Measurements from ENCODE around the gene PCDHA10. TPM values are rescaled to one million over a fixed set of nuclear protein-coding genes. Genes with fewer than 3 reads are reported as not detected.

PCDHA10 gene
- total RNA-seq, 3 donors from 2014 or later (not counting 1 experiment from before 2014, with no cell fraction given): not detected

- peaks cover 6% of the 10 kb centered on the region in 2 donors for H3K27me3 Mint-ChIP-seq (ENCODE audit: low read depth in 2 of 2)
- no peaks in the 10 kb centered on the region for H3K36me3 Mint-ChIP-seq
- DNase-seq: no peak
- H3K4me1 ChIP-seq (ENCODE audit: control insufficient read depth, insufficient read depth, low read length): no peaks in the 10 kb centered on the region
- no peaks in the 10 kb centered on the region for H3K4me1 Mint-ChIP-seq
- H3K4me3 ChIP-seq (ENCODE audit: low read length): no peak within 1 kb of the TSS
- TF ChIP-seq CTCF (IDR thresholded peaks at IDR 0.05): no peak
- no peak within 1 kb of the TSS for H3K4me3 Mint-ChIP-seq
- intact Hi-C loops (cut with micrococcal nuclease): no loop called here
- no peak within 1 kb of the TSS for H3K27ac Mint-ChIP-seq
- peaks cover 5% of the 10 kb centered on the region for H3K27me3 ChIP-seq (ENCODE audit: control insufficient read depth, insufficient read depth, low read length)
- WGBS (ENCODE audit: insufficient coverage): 15% methylated on average over 29 of the region's 35 CpGs
- H3K9me3 ChIP-seq (ENCODE audit: control insufficient read depth, insufficient read depth, low read length): peaks cover 14% of the 10 kb centered on the region
- H3K27ac ChIP-seq (ENCODE audit: low read length): no peak within 1 kb of the TSS
- peaks cover 8 to 16% of the 10 kb centered on the region in 2 donors for H3K9me3 Mint-ChIP-seq
- no peak for ATAC-seq
- H3K36me3 ChIP-seq (ENCODE audit: control insufficient read depth, insufficient read depth, low read length): no peaks in the 10 kb centered on the region
Measured at GRCh38 chr5:140881889-140882590, 26.3 kb downstream of the PCDHA10 start, which contains the start of gene PCDHA13. PCDHA13 (plus strand) TSS chr5:140882124; CDS start chr5:140882269, 145 bp downstream.

GRCh38 chr5:140882591-140882899 is 26.8 kb downstream of the PCDHA10 start:
- TF ChIP-seq CTCF (IDR thresholded peaks at IDR 0.05): no peak
- no peak overlapping the region for H3K27ac ChIP-seq (ENCODE audit: low read length)
- no peak overlapping the region for H3K27ac Mint-ChIP-seq
- no peak overlapping the region for H3K4me3 Mint-ChIP-seq
- peaks cover 5% of the 10 kb centered on the region for H3K27me3 ChIP-seq (ENCODE audit: control insufficient read depth, insufficient read depth, low read length)
- ATAC-seq (no peak), DNase-seq (no peak)
- peaks cover 14% of the 10 kb centered on the region for H3K9me3 ChIP-seq (ENCODE audit: control insufficient read depth, insufficient read depth, low read length)
- no peaks in the 10 kb centered on the region for H3K36me3 ChIP-seq (ENCODE audit: control insufficient read depth, insufficient read depth, low read length)
- H3K4me1 Mint-ChIP-seq: no peaks in the 10 kb centered on the region
- H3K4me3 ChIP-seq (ENCODE audit: low read length): no peak overlapping the region
- 27% methylated on average over 12 of the region's 12 CpGs for WGBS (ENCODE audit: insufficient coverage)
- H3K36me3 Mint-ChIP-seq: no peaks in the 10 kb centered on the region
- no peaks in the 10 kb centered on the region for H3K4me1 ChIP-seq (ENCODE audit: control insufficient read depth, insufficient read depth, low read length)
- peaks cover 6% of the 10 kb centered on the region in 2 donors for H3K27me3 Mint-ChIP-seq (ENCODE audit: low read depth in 2 of 2)
- H3K9me3 Mint-ChIP-seq: peaks cover 9 to 19% of the 10 kb centered on the region in 2 donors
- intact Hi-C loops (cut with micrococcal nuclease): no loop called here

GRCh38 chr5:140883373-140883772 is 27.7 kb downstream of the PCDHA10 start:
- DNase-seq (no peak), ATAC-seq (no peak)
- Histone ChIP-seq H3K9me3 (ENCODE audit: control insufficient read depth, insufficient read depth, low read length) (peaks cover 14% of the 10 kb centered on the region), H3K27ac (ENCODE audit: low read length) (no peak overlapping the region), H3K4me1 (ENCODE audit: control insufficient read depth, insufficient read depth, low read length) (no peaks in the 10 kb centered on the region), H3K27me3 (ENCODE audit: control insufficient read depth, insufficient read depth, low read length) (peaks cover 5% of the 10 kb centered on the region), H3K4me3 (ENCODE audit: low read length) (no peak overlapping the region), H3K36me3 (ENCODE audit: control insufficient read depth, insufficient read depth, low read length) (no peaks in the 10 kb centered on the region)
- Mint-ChIP-seq H3K4me3 (no peak overlapping the region), H3K27ac (no peak overlapping the region), H3K4me1 (no peaks in the 10 kb centered on the region), H3K9me3 (peaks cover 11 to 20% of the 10 kb centered on the region in 2 donors), H3K36me3 (no peaks in the 10 kb centered on the region), H3K27me3 (ENCODE audit: low read depth in 2 of 2) (peaks cover 6% of the 10 kb centered on the region in 2 donors)
- intact Hi-C loops (cut with micrococcal nuclease): no loop called here
- TF ChIP-seq CTCF (IDR thresholded peaks at IDR 0.05): no peak
- whole genome bisulfite sequencing (ENCODE audit: insufficient coverage): 52% methylated on average over 41 of the region's 41 CpGs
